Liver (tissue), 9 donors: ENCODE data around the gene MRPS9. TPM values are rescaled to one million over a fixed set of nuclear protein-coding genes. Genes with fewer than 3 reads are reported as not detected.

Experiments used
- DNase-seq: peaks from one replicate; pipeline ENCODE4 v3.0.0-alpha.2; 2017; ENCODE audit warnings: low spot score
- H3K27ac ChIP-seq, 2 donors: one replicate each; pipeline ENCODE4 v1.7.0; 2013; ENCODE audit warnings: inconsistent platforms in 2 of 2, low read length in 2 of 2, control low read depth in 1 of 2, low read depth in 1 of 2, mild to moderate bottlenecking in 1 of 2
- H3K27me3 ChIP-seq, 4 donors: one replicate each; pipeline versions ENCODE4 v1.6.1 to v1.7.0; 2013; ENCODE audit warnings: low read length in 3 of 4, inconsistent platforms in 1 of 4, mild to moderate bottlenecking in 1 of 4, moderate library complexity in 1 of 4; ENCODE audit not compliant: control insufficient read depth in 4 of 4, insufficient read depth in 4 of 4
- H3K36me3 ChIP-seq, 4 donors: one replicate each; pipeline versions ENCODE4 v1.6.1 to v1.7.0; 2013; ENCODE audit warnings: low read length in 3 of 4, mild to moderate bottlenecking in 3 of 4, low read depth in 1 of 4, moderate library complexity in 1 of 4; ENCODE audit not compliant: control insufficient read depth in 4 of 4, insufficient read depth in 3 of 4
- H3K4me1 ChIP-seq, 4 donors: one replicate each; pipeline versions ENCODE4 v1.6.1 to v1.7.0; 2013; ENCODE audit warnings: low read length in 3 of 4, mild to moderate bottlenecking in 3 of 4, moderate library complexity in 1 of 4; ENCODE audit not compliant: control insufficient read depth in 4 of 4, insufficient read depth in 4 of 4
- H3K4me3 ChIP-seq, 3 donors: one replicate each; pipeline versions ENCODE4 v1.6.1 to v1.7.0; 2013; ENCODE audit warnings: low read length in 3 of 3, control low read depth in 1 of 3, low read depth in 1 of 3, mild to moderate bottlenecking in 1 of 3
- H3K9ac ChIP-seq, 2 donors: one replicate each; pipeline ENCODE4 v1.7.0; 2013; ENCODE audit warnings: low read length in 2 of 2, mild to moderate bottlenecking in 2 of 2, moderate library complexity in 2 of 2, control low read depth in 1 of 2, low read depth in 1 of 2
- H3K9me3 ChIP-seq, 4 donors: one replicate each; pipeline versions ENCODE4 v1.6.1 to v1.7.0; 2013; ENCODE audit warnings: low read length in 3 of 4; ENCODE audit not compliant: control insufficient read depth in 4 of 4
- CTCF ChIP-seq: fragments of 150-350 bp; IDR thresholded peaks from 2 replicates; pipeline ENCODE4 v1.5.1; 2017; ENCODE audit warnings: improper control_type of control experiment, low read depth, low read length; ENCODE audit not compliant: missing input control
- EGR1 ChIP-seq, 2 donors: IDR thresholded peaks; 2 replicates each; pipeline ENCODE4 v1.6.1; 2016 to 2018; ENCODE audit warnings: antibody characterized with exemption in 2 of 2, low read depth in 2 of 2
- FOXA2 ChIP-seq: IDR thresholded peaks from 2 replicates; pipeline ENCODE4 v1.6.1; 2016; ENCODE audit warnings: antibody characterized with exemption
- GABPA ChIP-seq, 2 donors: IDR thresholded peaks in 1 of 2; conservative IDR thresholded peaks in 1 of 2; 2 replicates each; pipeline ENCODE4 v1.6.1; 2016; ENCODE audit warnings: antibody characterized with exemption in 2 of 2, mild to moderate bottlenecking in 1 of 2, moderate library complexity in 1 of 2
- HNF4A ChIP-seq, 2 donors: conservative IDR thresholded peaks; 2 replicates each; pipeline ENCODE4 v1.6.1; 2016; ENCODE audit warnings: antibody characterized with exemption in 2 of 2, mild to moderate bottlenecking in 2 of 2
- HNF4G ChIP-seq: IDR thresholded peaks from 2 replicates; pipeline ENCODE4 v1.6.1; 2016; ENCODE audit warnings: antibody characterized with exemption
- JUND ChIP-seq, 2 donors: IDR thresholded peaks; 2 replicates each; pipeline ENCODE4 v1.6.1; 2016; ENCODE audit warnings: antibody characterized with exemption in 2 of 2
- NR2F2 ChIP-seq: IDR thresholded peaks from 2 replicates; pipeline ENCODE4 v1.6.1; 2016; ENCODE audit warnings: antibody characterized with exemption
- RAD21 ChIP-seq, 2 donors: IDR thresholded peaks; 2 replicates each; pipeline ENCODE4 v1.6.1; 2016; ENCODE audit warnings: antibody characterized with exemption in 2 of 2, mild to moderate bottlenecking in 2 of 2
- RXRA ChIP-seq, 2 donors: IDR thresholded peaks; 2 replicates each; pipeline ENCODE4 v1.6.1; 2017 to 2018; ENCODE audit warnings: antibody characterized with exemption in 2 of 2, mild to moderate bottlenecking in 1 of 2
- SP1 ChIP-seq: IDR thresholded peaks from 2 replicates; pipeline ENCODE4 v1.6.1; 2018; ENCODE audit warnings: antibody characterized with exemption, mild to moderate bottlenecking
- YY1 ChIP-seq: IDR thresholded peaks from 2 replicates; pipeline ENCODE4 v1.6.1; 2016; ENCODE audit warnings: antibody characterized with exemption, mild to moderate bottlenecking
- WGBS: extraction: QIAGEN DNeasy Blood & Tissue Kit; methylation state at CpG from one replicate; pipeline ENCODE4 v1.1.7; 2013; 5-methylcytosine and 5-hydroxymethylcytosine counted together
- polyA plus RNA-seq, 2 donors: library from polyadenylated mRNA; stranded (reverse) in 1 of 2; unstranded in 1 of 2; fragments of 200-250 nt in 1 of 2; fragments of >200 nt in 1 of 2; fragmentation: Nextera tagmentation in 1 of 2; extraction: Ambion mirVana in 1 of 2; gene quantifications; one replicate each; pipeline versions ENCODE4 v1.2.1 to v1.2.3, GENCODE V29; 2013 to 2015
- total RNA-seq, 2 donors: library from RNA; depleted of rRNA; stranded (reverse); fragments of >200 nt; gene quantifications; one replicate each; pipeline ENCODE4 v1.2.3, GENCODE V29; 2014
- TF ChIP-seq, protein P1 (sequence below): IDR thresholded peaks from 2 replicates; pipeline ENCODE4 v1.6.1; 2016; ENCODE audit warnings: antibody characterized with exemption
- TF ChIP-seq, protein P2 (sequence below): IDR thresholded peaks from 2 replicates; pipeline ENCODE4 v1.6.1; 2016; ENCODE audit warnings: antibody characterized with exemption
- TF ChIP-seq, protein P3 (sequence below): IDR thresholded peaks from 2 replicates; pipeline ENCODE4 v1.6.1; 2016; ENCODE audit warnings: antibody characterized with exemption
- donor health status: healthy.
- donor health status: healthy.
- donor health status: healthy.
- donor health status: healthy.
- donor health status: healthy.

Gene MRPS9
- total and polyA plus RNA-seq, 4 donors, result 11.5 to 27.7 (median 17.9) TPM

GRCh38 chr2:105100046-105100840 is 62.4 kb downstream of the MRPS9 start:
- Histone ChIP-seq H3K4me3 (no peak overlapping the region), H3K27me3 (no peaks in the 10 kb centered on the region), H3K27ac (no peak overlapping the region), H3K4me1 (no peaks in the 10 kb centered on the region), H3K9ac (no peak overlapping the region), H3K36me3 (peaks cover 5 to 20% (median 16%) of the 10 kb centered on the region in 4 donors), H3K9me3 (no peaks in the 10 kb centered on the region)
- no peak for TF ChIP-seq RXRA (IDR thresholded peaks at IDR 0.05)
- TF ChIP-seq, protein P1, sequence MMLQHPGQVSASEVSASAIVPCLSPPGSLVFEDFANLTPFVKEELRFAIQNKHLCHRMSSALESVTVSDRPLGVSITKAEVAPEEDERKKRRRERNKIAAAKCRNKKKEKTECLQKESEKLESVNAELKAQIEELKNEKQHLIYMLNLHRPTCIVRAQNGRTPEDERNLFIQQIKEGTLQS, result no peak
- no peak for TF ChIP-seq NR2F2
- no peak for TF ChIP-seq HNF4G
- no peak for TF ChIP-seq JUND (IDR thresholded peaks at IDR 0.05)
- TF ChIP-seq, protein P2, sequence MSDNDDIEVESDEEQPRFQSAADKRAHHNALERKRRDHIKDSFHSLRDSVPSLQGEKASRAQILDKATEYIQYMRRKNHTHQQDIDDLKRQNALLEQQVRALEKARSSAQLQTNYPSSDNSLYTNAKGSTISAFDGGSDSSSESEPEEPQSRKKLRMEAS, result no peak
- TF ChIP-seq HNF4A (conservative IDR thresholded peaks at IDR 0.05), result no peak
- no peak for TF ChIP-seq FOXA2
- TF ChIP-seq YY1, result no peak
- TF ChIP-seq, protein P3, sequence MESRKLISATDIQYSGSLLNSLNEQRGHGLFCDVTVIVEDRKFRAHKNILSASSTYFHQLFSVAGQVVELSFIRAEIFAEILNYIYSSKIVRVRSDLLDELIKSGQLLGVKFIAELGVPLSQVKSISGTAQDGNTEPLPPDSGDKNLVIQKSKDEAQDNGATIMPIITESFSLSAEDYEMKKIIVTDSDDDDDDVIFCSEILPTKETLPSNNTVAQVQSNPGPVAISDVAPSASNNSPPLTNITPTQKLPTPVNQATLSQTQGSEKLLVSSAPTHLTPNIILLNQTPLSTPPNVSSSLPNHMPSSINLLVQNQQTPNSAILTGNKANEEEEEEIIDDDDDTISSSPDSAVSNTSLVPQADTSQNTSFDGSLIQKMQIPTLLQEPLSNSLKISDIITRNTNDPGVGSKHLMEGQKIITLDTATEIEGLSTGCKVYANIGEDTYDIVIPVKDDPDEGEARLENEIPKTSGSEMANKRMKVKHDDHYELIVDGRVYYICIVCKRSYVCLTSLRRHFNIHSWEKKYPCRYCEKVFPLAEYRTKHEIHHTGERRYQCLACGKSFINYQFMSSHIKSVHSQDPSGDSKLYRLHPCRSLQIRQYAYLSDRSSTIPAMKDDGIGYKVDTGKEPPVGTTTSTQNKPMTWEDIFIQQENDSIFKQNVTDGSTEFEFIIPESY, result no peak
- no peak for TF ChIP-seq CTCF
- no peak for TF ChIP-seq EGR1 (IDR thresholded peaks at IDR 0.05; ENCODE audit: low read depth in 2 of 2)
- 95% methylated on average over 9 of the region's 9 CpGs for WGBS
- no peak for DNase-seq

DNA sequence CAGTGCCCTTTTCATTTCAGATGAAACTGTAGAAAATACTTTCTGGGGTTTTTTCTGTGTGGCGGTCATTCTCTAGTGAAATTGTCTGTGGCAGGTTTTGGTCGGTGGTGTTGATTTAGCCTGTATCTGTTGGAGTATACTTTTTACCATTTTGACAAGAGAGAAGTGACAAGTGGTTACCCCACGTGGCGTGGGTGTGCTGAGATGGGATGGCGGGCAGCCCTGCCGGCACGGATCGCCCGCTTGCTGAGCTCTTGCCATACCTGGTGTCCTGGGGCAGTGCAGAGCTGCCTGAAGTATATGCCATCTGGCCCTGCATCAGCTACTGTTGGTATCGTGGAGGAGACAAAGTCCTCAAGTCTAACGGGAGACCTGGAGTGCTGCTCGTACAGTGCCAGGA is 64.1 kb downstream of the MRPS9 start:
- Histone ChIP-seq H3K9ac (no peak overlapping the region), H3K27me3 (no peaks in the 10 kb centered on the region), H3K4me3 (no peak overlapping the region), H3K27ac (no peak overlapping the region), H3K36me3 (peaks cover 5 to 20% (median 15%) of the 10 kb centered on the region in 4 donors), H3K4me1 (no peaks in the 10 kb centered on the region), H3K9me3 (no peaks in the 10 kb centered on the region)
- DNase-seq, result no peak
- TF ChIP-seq CTCF (no peak), NR2F2 (no peak), RAD21 (IDR thresholded peaks at IDR 0.05) (no peak), GABPA (IDR thresholded peaks at IDR 0.05 in 1 of 2, conservative IDR thresholded peaks at IDR 0.05 in 1 of 2) (no peak), HNF4A (conservative IDR thresholded peaks at IDR 0.05) (no peak), HNF4G (no peak), FOXA2 (no peak), EGR1 (IDR thresholded peaks at IDR 0.05; ENCODE audit: low read depth in 2 of 2) (no peak), YY1 (no peak), SP1 (no peak)
- TF ChIP-seq, protein P1, result no peak
- TF ChIP-seq, protein P3, result no peak
- WGBS, result 95% methylated on average over 12 of the region's 12 CpGs
